K562 (cell line): ENCODE measurements around the gene DTNB. TPM values are rescaled to one million over a fixed set of nuclear protein-coding genes. Genes with fewer than 3 reads are reported as not detected.

Experiments
- ATAC-seq: fragments of 200-7000 bp; cut with Tn5 transposase; 3 replicates; pipeline ENCODE4 v1.9.1; 2020; ENCODE audit warnings: moderate library complexity
- BruUV-seq: library from RNA; stranded (reverse); fragments of 400-500 nt; replicated peaks from 2 replicates; lab custom pipeline; 2021; lab: Mats Ljungman, UMichigan
- CTCF ChIA-PET: fragments of 300-600 bp; formaldehyde crosslinking; extraction: SDS; loops from one replicate; lab custom pipeline; 2021; ENCODE audit warnings: low intra/inter-chr PET ratio; lab: Yijun Ruan, JAX
- POLR2A ChIA-PET: fragments of 300-600, 350-650 bp; sonication (Branson Sonifier 250); formaldehyde crosslinking; extraction: SDS; loops from one replicate; lab custom pipeline; 2021; ENCODE audit warnings: antibody characterized with exemption, inconsistent platforms; lab: Yijun Ruan, JAX
- DNase-seq, 4 experiments: peaks; one replicate each; pipeline versions ENCODE4 v3.0.0 to v3.0.0-alpha.2; 2011 to 2018; ENCODE audit warnings: low spot score in 3 of 4, mixed read lengths in 3 of 4; ENCODE audit errors: extremely low read depth in 1 of 4
- FAIRE-seq: peaks from 2 replicates; lab custom pipeline; 2011; peaks lifted over from hg19 to GRCh38; lab: Jason Lieb, UNC
- H2AFZ ChIP-seq: 2 replicates; pipeline ENCODE4 v1.6.0; 2011; ENCODE audit warnings: low read depth, low read length, control low read depth, inconsistent platforms
- H3K27ac ChIP-seq: fragments of 200-600 bp; 3 replicates; pipeline ENCODE4 v1.8.0; 2011; ENCODE audit warnings: low read depth, mild to moderate bottlenecking, control low read depth, inconsistent platforms, low read length, moderate library complexity, mixed read lengths; ENCODE audit errors: extremely low read depth
- H3K27me3 ChIP-seq, 2 experiments: fragments of 300-600 bp in 1 of 2; 2 replicates in 1 of 2; 3 replicates in 1 of 2; pipeline versions ENCODE4 v1.6.0 to v1.8.0; 2011; ENCODE audit warnings: inconsistent platforms in 2 of 2, low read length in 2 of 2, mild to moderate bottlenecking in 1 of 2, mixed read lengths in 1 of 2, moderate library complexity in 1 of 2; ENCODE audit not compliant: control insufficient read depth in 2 of 2, insufficient read depth in 2 of 2
- H3K36me3 ChIP-seq: fragments of 300-600 bp; 3 replicates; pipeline ENCODE4 v1.8.0; 2011; ENCODE audit warnings: mild to moderate bottlenecking, low read length, inconsistent platforms; ENCODE audit not compliant: control insufficient read depth, insufficient read depth
- H3K4me1 ChIP-seq, 2 experiments: fragments of 200-600 bp in 1 of 2; replicated peaks in 1 of 2; 2 replicates in 1 of 2; 3 replicates in 1 of 2; pipeline versions ENCODE4 v1.5.1 to v1.8.0; 2011; ENCODE audit warnings: inconsistent platforms in 2 of 2, low read length in 2 of 2, mild to moderate bottlenecking in 1 of 2, mixed read lengths in 1 of 2, moderate library complexity in 1 of 2; ENCODE audit not compliant: control insufficient read depth in 2 of 2, insufficient read depth in 2 of 2
- H3K4me2 ChIP-seq: 2 replicates; pipeline ENCODE4 v1.6.1; 2011; ENCODE audit warnings: low read length, control low read depth, inconsistent platforms, mixed read lengths; ENCODE audit not compliant: insufficient read depth
- H3K4me3 ChIP-seq: fragments of 200-600 bp; sonication (generic), shearing (Covaris generic); 2 replicates; pipeline ENCODE4 v1.5.1; 2016; ENCODE audit warnings: control low read depth, inconsistent platforms
- H3K79me2 ChIP-seq: fragments of 200-600 bp; 3 replicates; pipeline ENCODE4 v1.8.0; 2011; ENCODE audit warnings: low read length, inconsistent platforms; ENCODE audit not compliant: control insufficient read depth, insufficient read depth
- H3K9ac ChIP-seq, 2 experiments: 2 replicates each; pipeline versions ENCODE4 v1.6.0 to v1.6.1; 2011; ENCODE audit warnings: low read depth in 2 of 2, low read length in 2 of 2, control low read depth in 1 of 2, inconsistent platforms in 1 of 2, mild to moderate bottlenecking in 1 of 2, mixed read lengths in 1 of 2; ENCODE audit not compliant: insufficient read depth in 1 of 2
- H3K9me1 ChIP-seq: one replicate; pipeline ENCODE4 v1.6.0; 2011; ENCODE audit warnings: inconsistent platforms, mild to moderate bottlenecking, low read length, moderate library complexity; ENCODE audit not compliant: control insufficient read depth, insufficient read depth
- H3K9me3 ChIP-seq: replicated peaks from 2 replicates; pipeline ENCODE4 v1.5.1; 2011; ENCODE audit warnings: low read depth, low read length, inconsistent platforms; ENCODE audit not compliant: control insufficient read depth, insufficient read depth
- H4K20me1 ChIP-seq: replicated peaks from 2 replicates; pipeline ENCODE4 v1.6.1; 2011; ENCODE audit warnings: low read length, inconsistent platforms, mixed read lengths; ENCODE audit not compliant: control insufficient read depth, insufficient read depth
- GTF2F1 ChIP-seq: IDR thresholded peaks from 2 replicates; pipeline ENCODE4 v1.6.1; 2011; ENCODE audit warnings: low read depth, low read length, improper control_type of control experiment
- NR2C1 ChIP-seq, 2 experiments: fragments of 450-650 bp; IDR thresholded peaks; 2 replicates each; pipeline ENCODE4 v1.6.1; 2017; ENCODE audit warnings: mild to moderate bottlenecking in 2 of 2, antibody characterized with exemption in 1 of 2, inconsistent platforms in 1 of 2, missing compliant biosample characterization in 1 of 2, missing genetic modification characterization in 1 of 2
- PKNOX1 ChIP-seq: fragments of 450-650 bp; IDR thresholded peaks from 2 replicates; pipeline ENCODE4 v1.6.1; 2016
- ZEB2 ChIP-seq: fragments of 450-650 bp; IDR thresholded peaks from 2 replicates; pipeline ENCODE4 v1.6.1; 2016
- ZNF12 ChIP-seq: sonication (generic); formaldehyde crosslinking; IDR thresholded peaks from 2 replicates; pipeline ENCODE4 v1.4.0; 2020; ENCODE audit warnings: mild to moderate bottlenecking, missing genetic modification reagents
- in situ Hi-C: fragments of 300-500 bp; cut with MboI; formaldehyde crosslinking; loops from 4 replicates; pipeline ENCODE4 v1.15.0; 2018; ENCODE audit warnings: inconsistent platforms, mixed read lengths
- intact Hi-C: fragments of 100-400 bp; cut with micrococcal nuclease; formaldehyde crosslinking; loops from 2 replicates; pipeline ENCODE4 v1.14.2; 2022
- polyA plus RNA-seq, 8 experiments: library from polyadenylated mRNA; depleted of rRNA in 4 of 8; stranded (reverse) in 5 of 8; unstranded in 3 of 8; fragments of >200 nt; fragmentation: Nextera tagmentation in 2 of 8; fragmentation: Illumina TruSeq in 1 of 8; extraction: Ambion mirVana in 2 of 8; extraction: Trizol in 1 of 8; gene quantifications; 2 replicates each; pipeline versions ENCODE4 v1.2.1 to v1.2.3, GENCODE V29; 2011 to 2014; ENCODE audit warnings: inconsistent platforms in 1 of 8, missing spikeins in 1 of 8
- total RNA-seq, 7 experiments: library from RNA; depleted of rRNA in 6 of 7; stranded (reverse); fragments of >200 nt in 6 of 7; fragmentation: Illumina TruSeq in 2 of 7; extraction: Trizol in 2 of 7; gene quantifications; 2 replicates each; pipeline versions ENCODE4 v1.2.1 to v1.2.3, GENCODE V29; 2011 to 2021; ENCODE audit warnings: low replicate concordance in 1 of 7

The DTNB gene
- total and polyA plus RNA-seq, 9 of the 15 experiments (the other 6 are each of a cell fraction or from before 2014, with no cell fraction given) = 0.18 to 2.0 (median 0.77) TPM; not detected in 2

- Histone ChIP-seq H3K4me3 (no peak overlapping the region), H3K4me2 (no peak overlapping the region), H2AFZ (no peak overlapping the region), H3K36me3 (no peaks in the 10 kb centered on the region), H3K9ac (no peak overlapping the region), H3K79me2 (no peaks in the 10 kb centered on the region), H3K27me3 (peaks cover 23 to 30% of the 10 kb centered on the region in 2 experiments; a peak in 4 of 5 replicates), H3K9me3 (no peaks in the 10 kb centered on the region), H3K4me1 (no peaks in the 10 kb centered on the region), H4K20me1 (peaks cover 6% of the 10 kb centered on the region; the same call in 1 of the 2 replicates), H3K9me1 (no peaks in the 10 kb centered on the region), H3K27ac (no peak overlapping the region)
- TF ChIP-seq NR2C1 (IDR thresholded peaks at IDR 0.05) = no peak
- TF ChIP-seq NR2C1 (tag; IDR thresholded peaks at IDR 0.05) = no peak
- no peak for TF ChIP-seq ZEB2
- TF ChIP-seq ZNF12 (CRISPR knock-in tag) = no peak
- no peak for TF ChIP-seq GTF2F1
- no peak for TF ChIP-seq PKNOX1
- ATAC-seq (no peak), FAIRE-seq (no peak), DNase-seq (no peak)
- in situ Hi-C loops = no loop called here
- no TSS peak for BruUV-seq
- CTCF ChIA-PET = no interaction called here
- intact Hi-C loops = no loop called here
- POLR2A ChIA-PET = interaction anchor here (1.5 kb wide), 1 partner anchor 8 kb away, joined by 7 read pairs; no protein-coding TSS in a partner anchor
Observed at GRCh38 chr2:25698752-25699151, 25.4 kb upstream of the DTNB start.
